Suppressor macrophage treated with lipopolysaccharide for 4 hours (primary cell): ENCODE measurements around the gene SLC11A1.

Source experiments
- DNase-seq: peaks from one replicate; pipeline ENCODE4 v3.0.0-alpha.2; 2020

The SLC11A1 gene

GRCh38 chr2:218367415-218368149, 14.5 kb upstream of the SLC11A1 start:
- DNase-seq, result peak; percentile 98

- no peak for DNase-seq
Observed at GRCh38 chr2:218368150-218368528, 13.9 kb upstream of the SLC11A1 start.

- DNase-seq, result peak; percentile 38
Observed at GRCh38 chr2:218368621-218369153, 13.4 kb upstream of the SLC11A1 start.

DNA sequence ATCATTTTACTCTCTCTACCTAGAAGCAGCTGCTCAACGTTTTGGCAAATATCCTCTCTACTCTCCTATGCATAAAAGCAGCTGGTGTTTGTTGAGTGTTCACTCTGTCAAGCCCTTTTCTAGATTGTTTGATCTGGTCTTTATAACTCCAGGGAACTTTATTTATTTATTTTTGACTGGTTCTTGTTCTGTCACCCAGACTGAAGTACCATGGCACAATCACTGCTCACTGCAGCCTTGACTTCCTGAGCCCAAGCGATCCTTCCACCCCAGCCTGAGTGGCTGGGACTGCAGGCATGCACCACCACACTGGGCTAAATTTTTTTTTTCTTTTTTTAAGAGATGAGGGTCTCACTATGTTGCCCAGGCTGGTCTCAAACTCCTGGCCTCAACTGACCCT, 12.7 kb upstream of the SLC11A1 start:
- peak; percentile 37 for DNase-seq

DNA sequence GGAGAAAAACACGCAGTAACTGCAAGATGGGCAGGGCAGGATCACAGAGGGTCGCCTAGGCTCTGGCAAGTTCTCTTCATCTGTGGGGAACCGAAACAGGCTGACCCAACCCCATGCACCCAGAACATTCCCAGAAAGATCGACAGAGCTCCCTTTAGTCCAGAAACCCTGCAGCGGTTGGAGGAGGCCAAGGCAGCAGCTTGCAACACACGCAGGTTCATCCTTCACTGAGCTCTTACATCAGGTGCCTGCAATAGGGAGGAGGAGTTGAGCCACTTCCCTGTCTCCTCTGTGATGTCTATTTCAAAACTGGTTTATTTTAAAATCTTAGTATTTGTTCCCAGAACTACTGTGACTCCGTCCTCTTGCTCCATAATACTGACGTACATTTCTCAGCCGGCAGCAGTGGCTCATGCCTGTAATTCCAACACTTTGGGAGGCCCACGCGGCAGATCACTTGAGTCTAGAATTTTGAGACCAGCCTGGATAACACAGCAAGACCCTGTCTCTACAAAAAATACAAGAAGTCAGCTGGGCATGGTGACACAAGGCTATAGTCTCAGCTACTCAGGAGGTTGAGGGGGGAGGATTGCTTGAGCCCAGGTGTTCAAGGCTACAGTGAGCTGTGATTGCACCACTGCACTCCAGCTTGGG, 11.5 kb upstream of the SLC11A1 start:
- peak; percentile 96 for DNase-seq

DNA sequence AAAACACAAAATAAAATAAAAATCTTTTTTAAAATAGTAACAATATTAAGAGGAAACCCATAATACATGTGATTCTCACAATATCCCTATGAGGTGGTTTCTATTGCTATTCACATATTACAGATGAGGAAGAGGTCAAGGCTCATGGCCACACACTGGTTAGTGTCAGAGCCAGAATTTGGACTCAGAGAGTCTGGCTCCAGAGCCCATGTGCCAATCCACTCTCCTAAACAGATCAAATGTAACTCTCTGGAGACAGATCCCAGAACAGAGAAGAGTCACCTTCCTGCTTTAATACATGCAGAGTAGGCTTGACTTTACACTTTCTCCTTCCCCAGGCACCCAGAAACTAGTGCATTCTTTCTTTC, 10.1 kb upstream of the SLC11A1 start:
- DNase-seq, result peak; percentile 61

GRCh38 chr2:218374795-218375194, 7.3 kb upstream of the SLC11A1 start:
- no peak for DNase-seq

DNA sequence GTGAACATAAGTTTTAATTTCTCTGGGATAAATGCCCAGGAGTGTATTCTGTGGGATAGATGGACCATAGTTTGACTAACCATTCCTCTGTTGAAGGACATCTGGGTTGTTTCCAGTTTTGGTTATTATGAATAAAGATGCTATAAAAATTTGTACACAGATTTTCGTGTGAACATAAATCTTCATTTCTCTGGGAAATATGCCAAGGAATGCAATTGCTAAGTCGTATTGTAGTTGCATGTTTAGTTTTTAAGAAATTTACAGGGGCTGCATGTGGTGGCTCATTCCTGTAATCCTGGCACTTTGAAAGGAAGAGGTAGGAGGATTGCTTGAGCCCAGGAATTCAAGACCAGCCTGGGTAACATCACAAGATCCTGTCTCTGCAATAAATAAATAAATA, 6.9 kb upstream of the SLC11A1 start:
- DNase-seq, result no peak

GRCh38 chr2:218378053-218378452, 4.0 kb upstream of the SLC11A1 start:
- DNase-seq, result peak; percentile 95

DNA sequence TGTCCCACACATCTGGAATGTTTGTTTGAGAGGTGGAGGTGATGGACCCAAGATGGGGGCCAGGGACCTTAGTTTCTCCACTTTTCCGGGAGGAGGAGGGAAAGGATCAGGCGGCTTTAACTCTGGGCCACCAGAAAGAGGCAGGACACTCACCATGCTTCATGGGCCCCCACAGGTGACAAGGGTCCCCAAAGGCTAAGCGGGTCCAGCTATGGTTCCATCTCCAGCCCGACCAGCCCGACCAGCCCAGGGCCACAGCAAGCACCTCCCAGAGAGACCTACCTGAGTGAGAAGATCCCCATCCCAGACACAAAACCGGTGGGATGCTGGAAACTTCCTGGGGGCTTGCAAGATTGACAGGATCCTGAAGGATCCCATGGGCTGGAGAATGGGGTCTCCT, 712 bp downstream of the SLC11A1 start:
- no peak for DNase-seq

- DNase-seq, result no peak
Observed at GRCh38 chr2:218383892-218384519, 1.9 kb downstream of the SLC11A1 start.

DNA sequence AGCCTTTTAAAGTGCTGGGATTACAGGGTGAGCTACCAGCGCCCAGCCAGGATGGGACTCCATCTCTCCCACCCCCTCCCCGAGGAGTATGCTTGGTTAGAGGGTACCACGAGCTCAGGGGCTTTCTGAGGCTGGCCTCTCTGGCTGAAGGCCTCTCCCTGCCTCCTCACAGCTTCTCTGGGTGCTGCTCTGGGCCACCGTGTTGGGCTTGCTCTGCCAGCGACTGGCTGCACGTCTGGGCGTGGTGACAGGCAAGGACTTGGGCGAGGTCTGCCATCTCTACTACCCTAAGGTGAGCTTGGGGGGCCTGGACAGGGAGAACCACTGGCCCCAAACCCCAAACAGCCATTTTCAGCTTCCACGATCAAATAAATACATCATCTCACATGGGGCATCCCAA, 2.9 kb downstream of the SLC11A1 start:
- no peak for DNase-seq

GRCh38 chr2:218386505-218387368, 4.7 kb downstream of the SLC11A1 start:
- DNase-seq, result no peak

- DNase-seq, result peak; percentile 89
Observed at GRCh38 chr2:218387369-218388194, 5.5 kb downstream of the SLC11A1 start.

- DNase-seq, result no peak
Observed at GRCh38 chr2:218389333-218390150, 7.5 kb downstream of the SLC11A1 start.

GRCh38 chr2:218391202-218391601, 9.1 kb downstream of the SLC11A1 start:
- DNase-seq, result no peak

DNA sequence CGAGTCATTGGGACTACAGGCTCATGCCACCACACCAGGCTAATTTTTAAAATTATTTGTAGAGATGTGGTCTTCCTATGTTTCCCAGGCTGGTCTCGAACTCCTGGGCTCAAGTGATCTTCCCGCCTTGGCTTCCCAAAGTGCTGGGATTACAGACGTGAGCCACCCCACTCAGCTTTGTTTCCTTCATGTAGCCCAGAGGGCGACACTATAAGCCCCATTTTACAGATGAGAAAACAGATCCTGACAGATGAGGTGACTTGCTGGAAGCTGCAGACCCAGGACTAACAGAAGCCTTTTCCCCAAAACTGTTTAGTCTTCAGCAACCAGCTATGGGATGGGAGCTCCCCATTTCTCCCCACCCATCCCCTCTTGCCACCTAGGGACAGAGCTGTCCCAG, 10.4 kb downstream of the SLC11A1 start:
- DNase-seq, result no peak

- DNase-seq, result no peak
Observed at GRCh38 chr2:218392891-218393462, 10.9 kb downstream of the SLC11A1 start.

DNA sequence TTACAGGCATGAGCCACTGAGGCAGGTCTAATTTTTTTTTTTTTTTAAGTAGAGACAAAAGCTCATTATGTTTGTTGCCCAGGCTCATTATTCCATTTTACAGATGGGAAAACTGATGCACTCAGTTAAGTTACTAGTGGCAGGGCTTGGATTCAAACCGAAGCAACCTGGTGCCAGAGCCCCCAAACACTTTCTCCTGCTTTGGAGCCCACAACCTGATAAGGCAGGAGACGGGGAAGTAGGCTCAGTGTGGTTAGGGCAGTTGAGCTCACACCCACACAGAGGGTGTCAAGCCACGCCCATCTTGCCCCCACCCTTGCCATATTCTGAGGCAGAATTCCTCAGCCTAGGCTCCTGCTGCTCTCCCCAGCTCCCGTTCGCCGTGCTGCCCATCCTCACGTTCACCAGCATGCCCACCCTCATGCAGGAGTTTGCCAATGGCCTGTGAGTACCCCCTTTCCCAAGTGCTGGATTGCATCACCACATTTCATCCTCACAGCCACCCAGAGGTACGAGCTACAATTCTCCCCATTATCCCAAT, 11.7 kb downstream of the SLC11A1 start:
- DNase-seq, result no peak

GRCh38 chr2:218394298-218395089, 12.4 kb downstream of the SLC11A1 start:
- no peak for DNase-seq
